VCaP (cell line): ENCODE measurements around the gene PRRT4.

Experiments
- H3K27ac ChIP-seq: fragments of 450-650 bp; 2 replicates; pipeline ENCODE4 v1.5.1; 2017
- TF ChIP-seq, protein P1 (sequence below): fragments of 450-650 bp; conservative IDR thresholded peaks from 2 replicates; pipeline ENCODE4 v1.5.1; 2017; ENCODE audit warnings: mild to moderate bottlenecking, moderate library complexity

Gene PRRT4

DNA sequence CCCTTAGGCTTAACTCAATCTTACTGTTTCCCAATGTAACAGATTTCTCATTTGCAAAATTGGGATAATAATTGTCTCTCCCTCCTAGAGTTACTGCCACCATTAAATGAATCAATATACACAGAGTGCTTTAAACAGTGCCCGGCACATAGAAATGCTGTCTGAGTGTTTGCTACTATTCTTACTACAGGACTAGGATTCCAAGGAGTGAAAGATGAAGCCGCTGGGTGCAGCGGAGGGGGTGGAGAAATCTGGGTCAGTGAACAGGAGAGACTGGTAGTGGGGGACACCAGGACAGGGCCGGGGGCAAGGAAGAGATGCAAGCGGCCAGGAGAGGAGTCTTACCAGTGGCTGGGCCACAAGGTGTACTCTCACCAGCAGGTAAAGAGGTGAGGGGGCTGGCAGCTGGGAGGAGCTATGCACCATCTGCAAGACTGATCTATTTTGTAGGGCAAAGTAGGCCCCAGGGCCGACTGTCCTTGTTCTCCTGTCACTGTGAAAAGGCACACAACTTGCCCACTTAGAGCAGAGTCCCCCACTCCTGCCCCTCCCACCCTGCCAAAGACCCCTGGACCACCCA is 18.5 kb upstream of the PRRT4 start:
- TF ChIP-seq, protein P1, sequence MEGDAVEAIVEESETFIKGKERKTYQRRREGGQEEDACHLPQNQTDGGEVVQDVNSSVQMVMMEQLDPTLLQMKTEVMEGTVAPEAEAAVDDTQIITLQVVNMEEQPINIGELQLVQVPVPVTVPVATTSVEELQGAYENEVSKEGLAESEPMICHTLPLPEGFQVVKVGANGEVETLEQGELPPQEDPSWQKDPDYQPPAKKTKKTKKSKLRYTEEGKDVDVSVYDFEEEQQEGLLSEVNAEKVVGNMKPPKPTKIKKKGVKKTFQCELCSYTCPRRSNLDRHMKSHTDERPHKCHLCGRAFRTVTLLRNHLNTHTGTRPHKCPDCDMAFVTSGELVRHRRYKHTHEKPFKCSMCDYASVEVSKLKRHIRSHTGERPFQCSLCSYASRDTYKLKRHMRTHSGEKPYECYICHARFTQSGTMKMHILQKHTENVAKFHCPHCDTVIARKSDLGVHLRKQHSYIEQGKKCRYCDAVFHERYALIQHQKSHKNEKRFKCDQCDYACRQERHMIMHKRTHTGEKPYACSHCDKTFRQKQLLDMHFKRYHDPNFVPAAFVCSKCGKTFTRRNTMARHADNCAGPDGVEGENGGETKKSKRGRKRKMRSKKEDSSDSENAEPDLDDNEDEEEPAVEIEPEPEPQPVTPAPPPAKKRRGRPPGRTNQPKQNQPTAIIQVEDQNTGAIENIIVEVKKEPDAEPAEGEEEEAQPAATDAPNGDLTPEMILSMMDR = no peak
- H3K27ac ChIP-seq = no peak overlapping the region

DNA sequence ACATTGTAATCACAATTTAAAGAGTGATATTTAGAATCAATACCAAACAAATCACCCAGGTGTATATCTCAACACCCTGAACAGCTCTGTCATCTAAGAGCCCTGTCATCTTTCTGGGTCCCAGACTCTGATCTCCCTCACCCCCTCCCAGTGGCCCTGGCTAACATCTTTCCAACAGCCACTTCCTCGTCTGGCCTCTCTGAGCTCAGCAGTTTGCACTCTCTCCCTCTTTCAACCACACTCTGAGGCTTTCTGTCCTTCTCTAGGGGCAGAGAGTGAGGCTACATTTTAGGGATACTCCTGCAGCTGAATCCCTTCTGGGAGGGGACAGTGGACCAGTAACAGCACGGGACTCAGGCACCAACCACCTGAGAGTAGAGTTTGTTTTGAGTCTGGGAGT is 17.1 kb upstream of the PRRT4 start:
- H3K27ac ChIP-seq = no peak overlapping the region
- TF ChIP-seq, protein P1 = no peak

DNA sequence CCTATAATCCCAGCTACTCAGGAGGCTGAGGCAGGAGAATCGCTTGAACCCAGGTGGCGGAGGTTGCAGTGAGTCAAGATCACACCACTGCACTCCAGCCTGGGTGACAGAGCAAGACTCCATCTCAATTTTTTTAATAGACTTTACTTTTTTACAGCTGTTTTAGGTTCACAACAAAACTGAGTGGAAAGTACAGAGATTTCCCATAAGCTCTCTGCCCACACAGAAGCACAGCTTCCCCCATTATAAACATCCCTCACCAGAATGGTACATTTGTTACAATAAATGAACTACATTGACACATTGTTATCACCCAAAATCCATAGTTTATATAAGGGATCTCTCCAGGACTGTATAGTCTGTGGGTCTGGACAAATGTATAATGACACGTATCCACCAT is 14.6 kb upstream of the PRRT4 start:
- no peak overlapping the region for H3K27ac ChIP-seq
- TF ChIP-seq, protein P1 = no peak

DNA sequence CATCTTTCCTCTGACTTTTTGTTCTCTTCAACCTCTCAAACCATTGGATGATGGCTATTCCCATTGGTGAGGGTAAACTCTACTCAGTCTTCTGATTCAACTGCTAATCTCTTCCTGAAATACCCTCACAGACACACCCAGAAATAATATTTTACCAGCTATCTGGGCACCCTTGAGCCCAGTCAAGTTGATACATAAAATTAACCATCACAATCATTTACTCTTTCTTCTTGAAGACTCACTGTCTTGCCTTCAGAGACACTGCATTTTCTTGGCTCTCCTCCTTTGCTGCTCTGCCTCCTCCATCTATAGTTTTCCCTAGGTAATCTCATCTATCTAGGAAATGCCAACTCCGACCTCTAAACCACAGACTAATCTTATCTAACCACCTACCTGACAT is 12.6 kb upstream of the PRRT4 start:
- TF ChIP-seq, protein P1 = no peak

DNA sequence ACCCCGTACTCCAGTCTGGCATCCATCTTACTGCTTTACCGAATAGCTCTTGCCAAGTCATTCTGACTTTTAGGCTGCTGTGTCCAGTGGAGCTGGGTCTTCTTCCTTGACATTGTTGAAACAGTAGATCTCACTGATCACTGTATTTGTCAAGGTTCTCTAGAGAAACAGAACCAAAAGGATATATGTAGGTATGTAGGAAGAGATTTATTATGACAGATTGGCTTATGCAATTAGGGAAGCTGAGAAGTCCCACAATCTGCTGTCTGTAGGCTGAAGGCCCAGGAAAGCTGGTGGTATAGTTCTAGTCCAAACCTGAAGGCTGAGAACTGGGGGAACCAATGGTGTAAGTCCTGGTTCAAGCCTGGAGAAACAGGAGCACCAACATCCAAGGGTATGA is 12.1 kb upstream of the PRRT4 start:
- TF ChIP-seq, protein P1 = no peak

More for the DNA sequence above, 12.6 kb upstream of the PRRT4 start:
- no peak overlapping the region for H3K27ac ChIP-seq

DNA sequence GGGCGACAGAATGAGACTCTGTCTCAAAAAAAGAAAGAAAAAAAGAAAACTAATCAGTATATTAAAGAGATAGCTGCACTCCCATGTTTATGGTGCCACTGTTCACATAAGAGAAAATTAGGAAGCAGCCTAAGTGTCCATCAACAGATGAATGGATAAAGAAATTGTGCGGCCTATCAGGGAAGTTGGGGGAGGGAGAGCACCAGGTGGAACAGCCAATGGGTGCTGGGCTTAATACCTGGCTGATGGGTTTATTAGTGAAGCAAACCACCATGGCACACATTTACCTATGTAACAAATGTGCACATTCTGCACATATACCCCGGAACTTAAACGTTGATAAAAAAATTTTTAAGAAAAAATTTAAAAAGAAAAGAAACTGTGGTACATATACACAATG is 9.0 kb upstream of the PRRT4 start:
- TF ChIP-seq, protein P1 = no peak
- no peak overlapping the region for H3K27ac ChIP-seq

More for the DNA sequence above, 12.1 kb upstream of the PRRT4 start:
- H3K27ac ChIP-seq = no peak overlapping the region

DNA sequence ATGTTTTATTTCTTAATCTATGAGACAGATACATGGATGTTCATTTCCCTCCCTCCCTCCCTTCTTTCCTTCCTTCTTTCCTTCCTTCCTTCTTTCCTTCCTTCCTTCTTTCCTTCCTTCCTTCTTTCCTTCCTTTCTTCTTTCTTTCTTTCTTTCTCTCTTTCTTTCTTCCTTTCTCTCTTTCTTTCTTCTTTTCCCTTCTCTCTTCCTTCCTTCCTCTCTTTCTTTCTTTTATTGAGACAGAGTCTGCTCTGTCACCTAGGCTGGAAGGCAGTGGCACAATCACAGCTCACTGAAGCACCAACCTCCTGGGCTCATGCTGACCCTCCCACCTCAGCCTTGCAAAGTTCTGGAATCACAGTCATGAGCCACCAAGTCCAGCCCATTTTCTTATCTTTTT is 5.5 kb upstream of the PRRT4 start:
- H3K27ac ChIP-seq = no peak overlapping the region
- TF ChIP-seq, protein P1 = no peak
